Measurements from ENCODE around the gene PRDM16.
A peak's percentile ranks its signal among the peaks of the same experiment; 100 is the strongest.

PRDM16 gene

DNA sequence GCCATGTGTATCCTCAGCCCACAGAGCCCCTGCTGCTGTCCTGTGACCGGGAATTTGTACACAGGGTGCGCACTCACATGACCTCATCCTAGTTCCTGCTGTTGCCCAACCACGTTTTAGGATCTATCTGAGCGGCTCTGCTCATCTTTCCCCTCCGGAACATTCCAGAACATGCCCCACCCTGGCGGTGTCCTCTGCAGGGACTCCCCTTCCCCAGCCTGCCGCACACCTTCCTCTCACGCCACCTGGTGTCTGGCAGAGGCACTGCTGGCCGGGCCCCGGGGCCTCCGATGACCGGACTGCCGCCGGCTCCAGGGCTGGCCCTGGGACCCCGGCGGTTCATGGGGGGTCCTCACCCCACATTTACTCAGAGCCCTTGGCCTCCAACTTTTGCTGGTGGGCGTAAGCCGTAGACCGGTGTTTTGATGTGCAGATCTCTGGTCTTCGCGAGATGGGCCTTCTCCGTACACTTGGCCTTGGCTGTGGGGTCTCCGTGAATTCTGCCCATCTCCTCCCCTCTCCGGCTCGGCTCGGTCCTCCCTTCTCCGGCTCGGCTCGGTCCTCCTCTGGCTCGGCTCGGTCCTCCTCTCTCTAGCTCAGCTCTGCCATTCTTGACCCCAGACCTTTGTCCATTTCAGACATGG, 414.9 kb downstream of the PRDM16 start:
- DNase-seq = peak; percentile 37

GRCh38 chr1:3485016-3485415, 416.0 kb downstream of the PRDM16 start:
- DNase-seq = no peak
